GM12872 (cell line): Measurements from ENCODE around the gene MFSD12.

Source experiments
- CTCF ChIP-seq: IDR thresholded peaks from 3 replicates; pipeline ENCODE4 v1.5.1; 2011; ENCODE audit warnings: low read depth, mild to moderate bottlenecking, low read length, moderate library complexity; ENCODE audit not compliant: insufficient read depth

The MFSD12 gene

GRCh38 chr19:3517638-3518037 is 39.7 kb downstream of the MFSD12 start:
- no peak for TF ChIP-seq CTCF

GRCh38 chr19:3516675-3517207 is 40.6 kb downstream of the MFSD12 start:
- no peak for TF ChIP-seq CTCF

- TF ChIP-seq CTCF, result no peak
Measured at GRCh38 chr19:3515891-3516422, 41.4 kb downstream of the MFSD12 start.

GRCh38 chr19:3514930-3515329 is 42.5 kb downstream of the MFSD12 start:
- TF ChIP-seq CTCF, result no peak

- no peak for TF ChIP-seq CTCF
Measured at GRCh38 chr19:3513229-3514140, 43.9 kb downstream of the MFSD12 start.

GRCh38 chr19:3512562-3513228 is 44.7 kb downstream of the MFSD12 start:
- no peak for TF ChIP-seq CTCF
